Activated T-helper 1 cell treated with anti-CD3 and anti-CD28 coated beads, Interleukin-12 subunit alpha, Interleukin-12 subunit beta, Interleukin-2, Interleukin-4 antibody, amounts not matched to agents 30 ng/mL and 10 ng/mL and 1 ng/mL, durations not matched to agents 14 hours and 24 hours and 36 hours (primary cell): Measurements from ENCODE around the gene ABLIM1. TPM values are rescaled to one million over a fixed set of nuclear protein-coding genes. Genes with fewer than 3 reads are reported as not detected.

Source experiments
- DNase-seq: peaks from one replicate; pipeline ENCODE4 v3.0.0; 2021; ENCODE audit warnings: low spot score
- H3K27ac Mint-ChIP-seq: one replicate; pipeline ENCODE4 v1.8.0; 2021; ENCODE audit warnings: mild to moderate bottlenecking, mixed read lengths
- H3K27me3 Mint-ChIP-seq: one replicate; pipeline ENCODE4 v1.8.0; 2022; ENCODE audit warnings: mild to moderate bottlenecking, moderate library complexity, mixed read lengths; ENCODE audit not compliant: insufficient read depth
- H3K36me3 Mint-ChIP-seq: one replicate; pipeline ENCODE4 v1.8.0; 2021; ENCODE audit warnings: low read depth, mixed read lengths
- H3K4me1 Mint-ChIP-seq: one replicate; pipeline ENCODE4 v1.8.0; 2021; ENCODE audit warnings: low read depth, mixed read lengths
- H3K4me3 Mint-ChIP-seq: one replicate; pipeline ENCODE4 v1.8.0; 2021; ENCODE audit warnings: mild to moderate bottlenecking, moderate library complexity, mixed read lengths
- H3K9me3 Mint-ChIP-seq: one replicate; pipeline ENCODE4 v1.8.0; 2021; ENCODE audit warnings: mixed read lengths
- intact Hi-C: fragments of 100-400 bp; cut with micrococcal nuclease; formaldehyde crosslinking; loops from one replicate; pipeline ENCODE4 v1.15.1; 2024
- total RNA-seq: library from RNA; stranded (reverse); gene quantifications from 2 replicates; pipeline ENCODE4 v1.2.3, GENCODE V29; 2022

Gene ABLIM1
- total RNA-seq, 1 donor from 2014 or later, result 14.2 TPM

- Mint-ChIP-seq H3K9me3 (peaks cover 11% of the 10 kb centered on the region), H3K27me3 (peaks cover 20% of the 10 kb centered on the region), H3K36me3 (peaks cover 2% of the 10 kb centered on the region), H3K27ac (no peak overlapping the region), H3K4me3 (no peak overlapping the region), H3K4me1 (peaks cover 16% of the 10 kb centered on the region)
- no peak for DNase-seq
- intact Hi-C loops, result no loop called here
These were observed 273.5 kb downstream of the ABLIM1 start for GRCh38 chr10:114384601-114385000.

GRCh38 chr10:114384181-114384580 is 273.9 kb downstream of the ABLIM1 start:
- Mint-ChIP-seq H3K27ac (no peak overlapping the region), H3K27me3 (peaks cover 20% of the 10 kb centered on the region), H3K4me1 (peaks cover 15% of the 10 kb centered on the region), H3K9me3 (peaks cover 11% of the 10 kb centered on the region), H3K36me3 (peaks cover 2% of the 10 kb centered on the region), H3K4me3 (no peak overlapping the region)
- DNase-seq, result no peak
- intact Hi-C loops, result no loop called here

Other genes starting within 250 kb of the ABLIM1 start
- 25.0 and 29.0 TPM in 2 replicates for gene FHIP2A, start 163.5 kb upstream of the ABLIM1 start, total RNA-seq